GM12878 (cell line): ENCODE data around the gene CYSLTR2.

Source experiments
- CBX5 ChIP-seq: sonication (generic); IDR thresholded peaks from 2 replicates; pipeline ENCODE4 v1.6.1; 2016; ENCODE audit warnings: low read depth, moderate library complexity, mild to moderate bottlenecking, inconsistent platforms
- CREB1 ChIP-seq: IDR thresholded peaks from 2 replicates; pipeline ENCODE4 v1.6.1; 2012; ENCODE audit warnings: low read depth, mild to moderate bottlenecking, inconsistent platforms
- FOS ChIP-seq: IDR thresholded peaks from 3 replicates; pipeline ENCODE4 v1.6.1; 2011; ENCODE audit warnings: borderline replicate concordance; ENCODE audit not compliant: insufficient read length; ENCODE audit errors: extremely low read depth
- HDAC2 ChIP-seq: fragments of 200-600 bp; sonication (generic); IDR thresholded peaks from 2 replicates; pipeline ENCODE4 v1.6.1; 2017
- MAX ChIP-seq: IDR thresholded peaks from 2 replicates; pipeline ENCODE4 v1.6.1; 2012; ENCODE audit warnings: low read depth, low read length, improper control_type of control experiment
- POLR2AphosphoS5 ChIP-seq: IDR thresholded peaks from 2 replicates; pipeline ENCODE4 v1.6.1; 2011; ENCODE audit warnings: mild to moderate bottlenecking, low read length, inconsistent platforms
- SIX5 ChIP-seq: IDR thresholded peaks from 2 replicates; pipeline ENCODE4 v1.6.1; 2011; ENCODE audit warnings: mild to moderate bottlenecking, low read depth, low read length, moderate library complexity; ENCODE audit not compliant: severe bottlenecking
- TCF3 ChIP-seq: IDR thresholded peaks from 2 replicates; pipeline ENCODE4 v1.6.1; 2012; ENCODE audit warnings: low read depth, mild to moderate bottlenecking, low read length, borderline replicate concordance; ENCODE audit not compliant: insufficient read depth
- TF ChIP-seq, protein P1 (sequence below), 3 experiments: IDR thresholded peaks in 2 of 3; conservative IDR thresholded peaks in 1 of 3; 2 replicates each; pipeline ENCODE4 v1.5.1; 2011; ENCODE audit warnings: low read depth in 3 of 3, low read length in 3 of 3, mild to moderate bottlenecking in 3 of 3, control low read depth in 2 of 3, moderate library complexity in 2 of 3, inconsistent platforms in 1 of 3, mixed read lengths in 1 of 3; ENCODE audit not compliant: control insufficient read depth in 2 of 3, insufficient read depth in 1 of 3; ENCODE audit errors: extremely low read depth in 1 of 3
- TF ChIP-seq, protein P2 (sequence below): IDR thresholded peaks from 2 replicates; pipeline ENCODE4 v1.6.1; 2011; ENCODE audit warnings: low read depth, low read length, improper control_type of control experiment, borderline replicate concordance

- TF ChIP-seq, protein P1, sequence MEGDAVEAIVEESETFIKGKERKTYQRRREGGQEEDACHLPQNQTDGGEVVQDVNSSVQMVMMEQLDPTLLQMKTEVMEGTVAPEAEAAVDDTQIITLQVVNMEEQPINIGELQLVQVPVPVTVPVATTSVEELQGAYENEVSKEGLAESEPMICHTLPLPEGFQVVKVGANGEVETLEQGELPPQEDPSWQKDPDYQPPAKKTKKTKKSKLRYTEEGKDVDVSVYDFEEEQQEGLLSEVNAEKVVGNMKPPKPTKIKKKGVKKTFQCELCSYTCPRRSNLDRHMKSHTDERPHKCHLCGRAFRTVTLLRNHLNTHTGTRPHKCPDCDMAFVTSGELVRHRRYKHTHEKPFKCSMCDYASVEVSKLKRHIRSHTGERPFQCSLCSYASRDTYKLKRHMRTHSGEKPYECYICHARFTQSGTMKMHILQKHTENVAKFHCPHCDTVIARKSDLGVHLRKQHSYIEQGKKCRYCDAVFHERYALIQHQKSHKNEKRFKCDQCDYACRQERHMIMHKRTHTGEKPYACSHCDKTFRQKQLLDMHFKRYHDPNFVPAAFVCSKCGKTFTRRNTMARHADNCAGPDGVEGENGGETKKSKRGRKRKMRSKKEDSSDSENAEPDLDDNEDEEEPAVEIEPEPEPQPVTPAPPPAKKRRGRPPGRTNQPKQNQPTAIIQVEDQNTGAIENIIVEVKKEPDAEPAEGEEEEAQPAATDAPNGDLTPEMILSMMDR (IDR thresholded peaks at IDR 0.05 in 2 of 3, conservative IDR thresholded peaks at IDR 0.05 in 1 of 3; ENCODE audit: control insufficient read depth in 2 of 3, extremely low read depth in 1 of 3, insufficient read depth in 1 of 3, low read depth in 3 of 3, low read length in 3 of 3): peak; percentile 59 to 87 (median 81)
- TF ChIP-seq MAX (no peak), TCF3 (no peak), CREB1 (no peak), HDAC2 (no peak), CBX5 (no peak), FOS (no peak), POLR2AphosphoS5 (no peak), SIX5 (no peak)
- TF ChIP-seq, protein P2, sequence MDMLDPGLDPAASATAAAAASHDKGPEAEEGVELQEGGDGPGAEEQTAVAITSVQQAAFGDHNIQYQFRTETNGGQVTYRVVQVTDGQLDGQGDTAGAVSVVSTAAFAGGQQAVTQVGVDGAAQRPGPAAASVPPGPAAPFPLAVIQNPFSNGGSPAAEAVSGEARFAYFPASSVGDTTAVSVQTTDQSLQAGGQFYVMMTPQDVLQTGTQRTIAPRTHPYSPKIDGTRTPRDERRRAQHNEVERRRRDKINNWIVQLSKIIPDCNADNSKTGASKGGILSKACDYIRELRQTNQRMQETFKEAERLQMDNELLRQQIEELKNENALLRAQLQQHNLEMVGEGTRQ: no peak
These were observed 78.3 kb downstream of the CYSLTR2 start for GRCh38 chr13:48731957-48732569.
